ENCODE results near the gene AGTR1. TPM values are rescaled to one million over a fixed set of nuclear protein-coding genes. Genes with fewer than 3 reads are reported as not detected.

AGTR1 gene
- total and polyA plus RNA-seq, 2 of the 13 experiments (the other 11 are each of a cell fraction or from before 2014, with no cell fraction given) = 0.64 to 1.5 TPM

DNA sequence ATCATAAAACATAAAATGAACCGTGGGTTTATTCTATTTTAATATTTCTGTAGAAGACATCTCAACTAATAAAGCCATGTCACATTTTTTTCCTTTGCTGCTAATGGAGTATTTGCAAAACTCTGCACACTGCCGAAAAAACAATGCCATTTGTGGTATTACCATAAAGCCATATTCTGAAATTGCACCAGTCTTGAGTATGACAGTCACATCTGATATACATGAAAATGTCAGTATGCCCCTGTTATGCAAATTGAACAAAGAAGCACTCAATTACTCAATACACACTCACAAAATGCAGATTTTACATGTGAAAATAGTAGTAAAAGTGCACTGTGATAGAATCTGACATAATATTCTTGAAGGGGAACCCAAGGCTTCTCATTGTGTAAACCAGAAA, 74.7 kb downstream of the AGTR1 start:
- no TSS peak for BruUV-seq (replicated peaks)
- POLR2A ChIA-PET = no interaction called here

More for the DNA sequence above, 74.7 kb downstream of the AGTR1 start:
- CTCF ChIA-PET (ENCODE audit: low intra/inter-chr PET ratio, low total read pairs) = no interaction called here
- TF ChIP-seq HES4 (CRISPR knock-in tag; IDR thresholded peaks at IDR 0.05; ENCODE audit: borderline replicate concordance) = no peak
- TF ChIP-seq ZNF772 (CRISPR knock-in tag; IDR thresholded peaks at IDR 0.05) = no peak
- no peak for TF ChIP-seq ZNF230 (CRISPR knock-in tag; IDR thresholded peaks at IDR 0.05)
- no peak for TF ChIP-seq ZEB1 (IDR thresholded peaks at IDR 0.05; ENCODE audit: insufficient replicate concordance, low read depth)
- TF ChIP-seq, protein P1, sequence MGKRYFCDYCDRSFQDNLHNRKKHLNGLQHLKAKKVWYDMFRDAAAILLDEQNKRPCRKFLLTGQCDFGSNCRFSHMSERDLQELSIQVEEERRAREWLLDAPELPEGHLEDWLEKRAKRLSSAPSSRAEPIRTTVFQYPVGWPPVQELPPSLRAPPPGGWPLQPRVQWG (CRISPR knock-in tag; IDR thresholded peaks at IDR 0.05; ENCODE audit: borderline replicate concordance, low read depth) = no peak
- TF ChIP-seq, protein P2, sequence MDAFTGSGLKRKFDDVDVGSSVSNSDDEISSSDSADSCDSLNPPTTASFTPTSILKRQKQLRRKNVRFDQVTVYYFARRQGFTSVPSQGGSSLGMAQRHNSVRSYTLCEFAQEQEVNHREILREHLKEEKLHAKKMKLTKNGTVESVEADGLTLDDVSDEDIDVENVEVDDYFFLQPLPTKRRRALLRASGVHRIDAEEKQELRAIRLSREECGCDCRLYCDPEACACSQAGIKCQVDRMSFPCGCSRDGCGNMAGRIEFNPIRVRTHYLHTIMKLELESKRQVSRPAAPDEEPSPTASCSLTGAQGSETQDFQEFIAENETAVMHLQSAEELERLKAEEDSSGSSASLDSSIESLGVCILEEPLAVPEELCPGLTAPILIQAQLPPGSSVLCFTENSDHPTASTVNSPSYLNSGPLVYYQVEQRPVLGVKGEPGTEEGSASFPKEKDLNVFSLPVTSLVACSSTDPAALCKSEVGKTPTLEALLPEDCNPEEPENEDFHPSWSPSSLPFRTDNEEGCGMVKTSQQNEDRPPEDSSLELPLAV (CRISPR knock-in tag; conservative IDR thresholded peaks at IDR 0.05; ENCODE audit: low read depth) = no peak
- TF ChIP-seq, protein P3, sequence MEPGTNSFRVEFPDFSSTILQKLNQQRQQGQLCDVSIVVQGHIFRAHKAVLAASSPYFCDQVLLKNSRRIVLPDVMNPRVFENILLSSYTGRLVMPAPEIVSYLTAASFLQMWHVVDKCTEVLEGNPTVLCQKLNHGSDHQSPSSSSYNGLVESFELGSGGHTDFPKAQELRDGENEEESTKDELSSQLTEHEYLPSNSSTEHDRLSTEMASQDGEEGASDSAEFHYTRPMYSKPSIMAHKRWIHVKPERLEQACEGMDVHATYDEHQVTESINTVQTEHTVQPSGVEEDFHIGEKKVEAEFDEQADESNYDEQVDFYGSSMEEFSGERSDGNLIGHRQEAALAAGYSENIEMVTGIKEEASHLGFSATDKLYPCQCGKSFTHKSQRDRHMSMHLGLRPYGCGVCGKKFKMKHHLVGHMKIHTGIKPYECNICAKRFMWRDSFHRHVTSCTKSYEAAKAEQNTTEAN (CRISPR knock-in tag; conservative IDR thresholded peaks at IDR 0.05) = no peak
- TF ChIP-seq ZNF282 (IDR thresholded peaks at IDR 0.05; ENCODE audit: partially characterized antibody) = no peak
- intact Hi-C loops (cut with micrococcal nuclease; ENCODE audit: unreplicated experiment) = no loop called here
- Histone ChIP-seq H3K36me3 (replicated peaks in 1 of 2; ENCODE audit: control insufficient read depth in 1 of 2, insufficient read depth in 2 of 2, low read length in 2 of 2) (no peaks in the 10 kb centered on the region), H3K9ac (ENCODE audit: insufficient read depth, low read depth, low read length) (no peak overlapping the region), H2AFZ (ENCODE audit: low read length) (no peak overlapping the region), H4K20me1 (ENCODE audit: insufficient read depth, low read length) (no peaks in the 10 kb centered on the region), H3K9me3 (ENCODE audit: low read length) (no peaks in the 10 kb centered on the region), H3K79me2 (ENCODE audit: insufficient read depth, low read length) (no peaks in the 10 kb centered on the region), H3K4me1 (ENCODE audit: insufficient read depth, low read length) (no peaks in the 10 kb centered on the region), H3K27me3 (ENCODE audit: control insufficient read depth in 1 of 2, insufficient read depth in 2 of 2, low read length in 2 of 2) (no peaks in the 10 kb centered on the region), H3K4me3 (replicated peaks in 1 of 3; ENCODE audit: insufficient read depth in 1 of 3, low read depth in 2 of 3, low read length in 3 of 3) (no peak overlapping the region), H3K4me2 (ENCODE audit: low read depth, low read length) (no peak overlapping the region), H3K27ac (ENCODE audit: extremely low read length, insufficient read depth, low read length) (no peak overlapping the region)
- WGBS (ENCODE audit: low lambda C conversion rate) = 2% methylated on average over 2 of the region's 2 CpGs
- ATAC-seq = no peak
- DNase-seq (ENCODE audit: low spot score) = no peak
- FAIRE-seq = no peak
- in situ Hi-C loops (cut with HindIII; ENCODE audit: extremely low pct_ligation_motif_present, low pct_unique_long_range_greater_than_20kb) = no loop called here
